GM11168 (cell line): ENCODE results near the gene LBH.

ENCODE experiments used
- in situ Hi-C: fragments of 300-500 bp; cut with MboI; formaldehyde crosslinking; loops from one replicate; pipeline ENCODE4 v1.12.0; 2022; ENCODE audit warnings: low sequenced_read_pairs; ENCODE audit not compliant: unreplicated experiment

LBH gene

DNA sequence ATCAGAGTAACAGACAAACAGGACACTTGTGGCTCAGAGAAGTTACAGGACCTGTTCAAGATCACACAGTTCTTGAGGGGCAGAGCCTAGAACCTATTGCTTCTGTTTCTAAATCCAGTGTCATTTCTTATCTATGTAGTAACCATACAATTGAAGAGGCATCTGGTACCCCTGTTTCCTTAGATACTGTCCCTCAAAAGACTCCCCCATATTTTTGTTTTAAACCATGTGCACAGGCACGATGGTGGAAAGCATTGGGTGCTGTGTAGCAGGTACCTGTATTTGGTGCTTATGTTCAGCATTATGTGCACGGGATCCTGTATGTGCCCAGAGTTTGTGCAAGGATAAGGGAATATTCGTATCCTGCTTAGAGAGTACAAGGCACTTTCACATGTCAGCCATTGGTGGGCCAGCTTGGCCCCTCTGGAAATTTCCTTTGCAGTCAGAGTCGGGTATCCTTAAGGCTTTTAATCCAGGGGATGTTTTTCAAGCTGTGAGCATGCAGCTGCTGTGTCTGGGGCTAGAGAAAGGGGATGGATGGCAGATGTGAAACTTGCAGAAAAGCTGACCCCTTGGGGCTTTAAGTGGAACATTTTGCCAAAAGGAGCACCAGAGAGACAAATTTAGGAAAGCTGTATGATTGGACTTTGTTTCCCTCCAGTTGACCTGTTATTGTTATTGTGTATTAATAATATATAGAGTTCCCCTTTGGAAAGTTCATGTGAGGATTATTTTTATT lies 2.1 kb downstream of the LBH start:
- in situ Hi-C loops = loop anchor here (25.0 kb wide), 1 partner anchor 204 kb away; the partner anchor contains the start of gene LCLAT1

GRCh38 chr2:30234180-30234971 lies 3.0 kb downstream of the LBH start:
- in situ Hi-C loops = loop anchor here (25.0 kb wide), 1 partner anchor 203 kb away; the partner anchor contains the start of gene LCLAT1

- in situ Hi-C loops = loop anchor here (25.0 kb wide), 1 partner anchor 202 kb away; the partner anchor contains the start of gene LCLAT1
Observed at GRCh38 chr2:30235008-30235655, 3.8 kb downstream of the LBH start.

- in situ Hi-C loops = loop anchor here (25.0 kb wide), 1 partner anchor 201 kb away; the partner anchor contains the start of gene LCLAT1
Observed at GRCh38 chr2:30235859-30236535, 4.7 kb downstream of the LBH start.

DNA sequence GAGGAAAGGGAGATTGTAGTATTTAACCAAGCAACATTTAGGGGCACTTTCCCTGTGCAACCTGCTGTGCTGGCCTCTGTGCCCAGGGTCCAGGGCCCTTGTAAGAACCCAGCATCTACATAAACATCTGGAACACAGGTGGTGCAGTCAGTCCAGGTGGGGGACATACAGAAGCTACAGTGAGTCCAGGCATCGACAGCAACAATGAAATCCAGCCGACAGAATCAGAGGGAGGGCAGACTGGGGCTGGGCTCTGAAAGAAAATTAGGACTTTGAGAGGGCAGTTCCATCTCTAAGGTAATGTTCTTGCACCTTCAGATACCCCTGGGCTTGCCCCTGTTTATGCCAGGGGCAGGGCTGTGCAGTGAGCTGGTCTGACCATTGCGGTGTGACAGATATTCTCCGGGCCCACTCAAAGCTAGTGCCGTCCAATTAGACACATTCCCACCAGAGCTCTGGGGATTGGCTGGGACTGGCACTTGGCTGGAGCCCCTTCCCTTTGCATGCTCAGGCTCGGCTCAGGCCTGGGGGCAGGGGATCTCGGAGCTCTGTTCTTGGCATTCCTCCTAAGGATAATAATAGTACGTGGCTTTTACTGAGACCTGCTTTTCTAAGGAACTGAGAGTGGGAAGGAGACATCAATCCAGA lies 5.4 kb downstream of the LBH start:
- in situ Hi-C loops = loop anchor here (25.0 kb wide), 1 partner anchor 201 kb away; the partner anchor contains the start of gene LCLAT1

DNA sequence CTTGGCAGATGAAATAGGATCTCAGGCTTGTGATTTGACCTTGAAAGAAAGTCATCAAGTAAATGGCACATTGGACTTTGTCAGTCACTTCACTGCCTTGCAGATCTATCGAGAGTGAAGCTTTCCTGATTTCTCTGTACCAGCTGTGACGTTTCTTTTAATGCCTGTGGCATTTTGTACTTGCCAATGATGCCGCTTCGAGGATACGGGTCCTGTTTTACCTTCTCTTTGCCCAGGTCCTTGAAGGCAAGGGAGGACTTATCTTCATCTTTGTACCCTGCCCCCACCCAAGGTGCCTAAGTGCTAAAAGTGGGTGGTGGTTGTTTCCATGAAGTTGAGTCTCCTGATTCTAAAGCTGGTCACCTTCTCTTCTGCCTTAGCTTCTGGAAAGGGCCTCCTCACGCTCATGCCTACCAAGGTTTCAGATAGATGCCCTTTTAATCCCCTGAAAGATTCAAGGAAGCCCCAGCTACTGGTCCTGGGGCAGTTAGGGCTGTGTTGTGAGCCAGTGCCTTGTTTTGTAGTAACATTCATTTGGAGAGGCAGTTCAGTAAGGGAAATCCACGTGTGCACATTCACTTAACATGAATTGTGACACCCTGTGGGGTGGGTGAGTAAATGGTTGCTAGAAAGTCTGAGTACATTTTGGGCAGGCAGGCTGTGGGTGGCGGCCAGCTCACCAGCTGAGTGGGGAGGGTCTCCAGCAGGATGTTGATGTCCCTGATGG lies 6.1 kb downstream of the LBH start:
- in situ Hi-C loops = loop anchor here (25.0 kb wide), 1 partner anchor 200 kb away; the partner anchor contains the start of gene LCLAT1

GRCh38 chr2:30237966-30238800 lies 6.8 kb downstream of the LBH start:
- in situ Hi-C loops = loop anchor here (25.0 kb wide), 1 partner anchor 199 kb away; the partner anchor contains the start of gene LCLAT1

GRCh38 chr2:30239308-30239985 lies 8.1 kb downstream of the LBH start:
- in situ Hi-C loops = loop anchor here (25.0 kb wide), 1 partner anchor 198 kb away; the partner anchor contains the start of gene LCLAT1

DNA sequence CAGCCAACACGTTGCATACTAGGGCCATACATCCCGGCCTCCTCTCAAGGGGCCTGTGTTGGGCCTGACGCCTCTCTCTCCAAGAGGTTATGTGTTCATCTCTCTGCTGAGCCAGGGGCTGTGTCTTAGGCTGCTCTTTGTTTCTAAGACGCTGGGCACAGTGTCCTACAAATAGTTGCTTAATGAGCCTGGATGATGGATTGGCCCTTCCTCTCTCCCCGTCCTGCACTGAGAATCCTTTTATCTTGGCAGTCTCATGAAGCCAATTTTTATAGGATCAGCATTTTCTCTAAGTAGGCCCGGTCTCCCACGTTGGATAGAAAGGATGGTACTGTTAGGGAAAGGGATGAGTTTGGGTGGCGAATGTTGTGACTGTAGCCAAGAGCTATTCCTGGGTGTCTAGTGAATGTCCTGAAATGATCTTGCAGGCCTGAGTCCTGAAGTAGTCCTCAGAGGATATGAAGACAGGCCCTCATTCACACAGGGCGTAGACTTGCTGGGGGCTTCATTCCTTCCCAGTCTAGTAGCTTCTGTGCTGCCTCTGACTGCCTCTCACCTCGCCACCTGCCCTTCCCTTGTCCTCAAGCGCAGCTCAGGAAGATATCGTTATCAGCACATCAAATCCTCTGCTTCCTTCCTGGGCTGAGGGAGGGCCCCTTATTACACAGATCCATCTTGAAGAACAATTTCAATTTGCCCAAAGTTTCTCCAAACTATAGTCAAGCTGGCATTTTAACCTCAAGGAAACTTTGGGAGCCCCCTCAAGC lies 8.8 kb downstream of the LBH start:
- in situ Hi-C loops = loop anchor here (25.0 kb wide), 1 partner anchor 197 kb away; the partner anchor contains the start of gene LCLAT1

GRCh38 chr2:30243231-30243630 lies 11.9 kb downstream of the LBH start:
- in situ Hi-C loops = loop anchor here (25.0 kb wide), 1 partner anchor 194 kb away; the partner anchor contains the start of gene LCLAT1

DNA sequence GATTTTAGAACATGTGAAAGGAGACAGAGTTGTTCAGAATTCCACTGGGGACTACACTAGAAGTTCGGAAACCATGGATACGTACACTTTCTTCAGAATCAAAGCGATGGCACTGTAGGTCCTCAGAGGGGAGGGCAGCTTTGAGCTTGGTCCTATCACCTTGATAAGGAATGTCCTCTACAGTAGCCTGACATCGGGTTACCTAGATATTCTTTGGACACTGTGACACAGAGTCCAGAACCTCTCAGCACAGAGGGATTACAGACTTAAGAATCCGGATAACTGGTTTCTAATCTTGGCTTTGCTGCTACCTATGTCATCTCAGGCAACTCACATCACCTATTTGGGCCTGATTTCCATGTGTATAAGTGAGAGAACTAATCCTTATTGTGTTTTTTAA lies 14.0 kb downstream of the LBH start:
- in situ Hi-C loops = loop anchor here (25.0 kb wide), 1 partner anchor 192 kb away; the partner anchor contains the start of gene LCLAT1

DNA sequence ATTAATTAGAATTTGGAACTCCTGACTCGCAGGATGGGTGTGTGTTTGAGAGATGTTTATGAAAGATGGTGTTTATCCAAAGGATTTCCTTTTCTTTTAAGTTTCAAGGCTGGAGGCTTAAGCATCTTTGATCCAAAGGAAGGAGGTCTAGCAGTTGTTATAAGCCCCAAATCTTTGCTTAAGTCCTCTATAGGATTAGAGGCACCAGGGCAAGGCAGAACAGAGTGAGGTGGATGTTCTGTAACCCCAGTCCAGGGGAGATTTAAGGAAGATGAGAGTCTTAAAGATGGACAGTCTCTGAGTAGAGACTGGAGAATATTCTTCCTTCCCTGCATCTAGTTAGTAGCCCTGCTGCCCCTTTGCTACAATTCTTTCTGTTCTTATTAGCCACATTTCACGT lies 17.5 kb downstream of the LBH start:
- in situ Hi-C loops = loop anchor here (25.0 kb wide), 1 partner anchor 189 kb away; the partner anchor contains the start of gene LCLAT1

DNA sequence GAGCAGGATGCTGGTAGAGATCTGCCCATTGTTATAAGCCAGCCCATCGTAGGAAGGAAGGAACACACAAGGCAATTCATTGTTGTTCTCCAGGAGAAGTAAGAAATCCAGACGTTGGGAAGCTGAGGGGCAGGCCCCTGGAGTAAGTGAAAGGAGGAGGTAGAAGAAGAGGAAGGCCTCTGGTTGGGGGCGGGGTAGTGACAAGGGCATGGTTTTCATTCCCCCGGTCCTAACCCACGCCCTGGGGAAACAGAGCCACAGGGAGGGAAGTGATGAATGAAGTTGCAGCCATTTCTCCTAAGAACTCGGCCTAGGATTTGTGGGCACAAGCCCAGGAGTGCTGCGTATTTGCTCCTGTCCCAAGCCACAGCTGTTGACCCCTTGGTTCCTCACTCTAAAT lies 18.0 kb downstream of the LBH start:
- in situ Hi-C loops = loop anchor here (25.0 kb wide), 1 partner anchor 188 kb away; the partner anchor contains the start of gene LCLAT1

- in situ Hi-C loops = no loop called here
Observed at GRCh38 chr2:30250421-30250820, 19.1 kb downstream of the LBH start.

- in situ Hi-C loops = no loop called here
Observed at GRCh38 chr2:30252723-30253701, 21.7 kb downstream of the LBH start.
